Right atrium auricular region (tissue), 2 donors: ENCODE results near the gene PPCS. TPM values are rescaled to one million over a fixed set of nuclear protein-coding genes. Genes with fewer than 3 reads are reported as not detected.

ENCODE experiments used
- DNase-seq: peaks from one replicate; pipeline ENCODE4 v3.0.0-alpha.2; 2019; ENCODE audit warnings: low spot score
- H3K27ac ChIP-seq, 2 donors: fragments of 200-600 bp; sonication (generic); 1 replicate in 1 of 2; 2 replicates in 1 of 2; pipeline ENCODE4 v1.5.1; 2016 to 2019
- H3K27me3 ChIP-seq, 2 donors: fragments of 200-600 bp; sonication (generic); one replicate each; pipeline versions ENCODE4 v1.5.1 to v1.6.0; 2017 to 2019
- H3K36me3 ChIP-seq: fragments of 200-600 bp; sonication (generic); one replicate; pipeline ENCODE4 v1.5.1; 2016
- H3K4me1 ChIP-seq, 2 donors: fragments of 200-600 bp; sonication (generic); one replicate each; pipeline versions ENCODE4 v1.5.1 to v1.6.0; 2017 to 2019
- H3K4me3 ChIP-seq, 2 donors: fragments of 200-600 bp; sonication (generic); 1 replicate in 1 of 2; 2 replicates in 1 of 2; pipeline ENCODE4 v1.5.1; 2017 to 2019; ENCODE audit warnings: mild to moderate bottlenecking in 1 of 2, moderate library complexity in 1 of 2
- H3K9me3 ChIP-seq, 2 donors: fragments of 200-600 bp; sonication (generic); one replicate each; pipeline ENCODE4 v1.5.1; 2019
- CTCF ChIP-seq, 2 donors: fragments of 200-600 bp; sonication (generic); IDR thresholded peaks; one replicate each; pipeline ENCODE4 v1.5.1; 2019; ENCODE audit warnings: antibody characterized with exemption in 2 of 2
- total RNA-seq, 2 donors: library from RNA; depleted of rRNA; stranded (reverse); fragments of >200 nt; gene quantifications; one replicate each; pipeline ENCODE4 v1.1.0, GENCODE V29; 2016

Gene PPCS
- total RNA-seq, 2 donors from 2014 or later: 36.8 to 42.6 TPM

GRCh38 chr1:42429603-42430002 lies 26.7 kb upstream of the PPCS start:
- peaks cover 0 to 6% of the 10 kb centered on the region in 2 donors for H3K4me1 ChIP-seq
- no peak overlapping the region for H3K27ac ChIP-seq
- no peaks in the 10 kb centered on the region for H3K27me3 ChIP-seq
- H3K9me3 ChIP-seq: no peaks in the 10 kb centered on the region
- no peak for TF ChIP-seq CTCF (IDR thresholded peaks at IDR 0.05)
- no peak for DNase-seq
- H3K36me3 ChIP-seq: no peaks in the 10 kb centered on the region
- no peak overlapping the region for H3K4me3 ChIP-seq

GRCh38 chr1:42430286-42431135 lies 25.8 kb upstream of the PPCS start:
- Histone ChIP-seq H3K4me3 (no peak overlapping the region), H3K27me3 (no peaks in the 10 kb centered on the region), H3K36me3 (no peaks in the 10 kb centered on the region), H3K4me1 (peaks cover 0 to 6% of the 10 kb centered on the region in 2 donors), H3K27ac (no peak overlapping the region), H3K9me3 (no peaks in the 10 kb centered on the region)
- TF ChIP-seq CTCF (IDR thresholded peaks at IDR 0.05): no peak
- DNase-seq: no peak

- Histone ChIP-seq H3K27me3 (no peaks in the 10 kb centered on the region), H3K27ac (no peak overlapping the region), H3K4me1 (peaks cover 0 to 6% of the 10 kb centered on the region in 2 donors), H3K36me3 (no peaks in the 10 kb centered on the region), H3K4me3 (no peak overlapping the region), H3K9me3 (no peaks in the 10 kb centered on the region)
- no peak for TF ChIP-seq CTCF (IDR thresholded peaks at IDR 0.05)
- DNase-seq: no peak
These were observed 24.8 kb upstream of the PPCS start for GRCh38 chr1:42431514-42431913.

GRCh38 chr1:42432714-42433113 lies 23.6 kb upstream of the PPCS start:
- TF ChIP-seq CTCF (IDR thresholded peaks at IDR 0.05): no peak
- H3K9me3 ChIP-seq: no peaks in the 10 kb centered on the region
- DNase-seq: no peak
- H3K27ac ChIP-seq: no peak overlapping the region
- no peaks in the 10 kb centered on the region for H3K27me3 ChIP-seq
- no peaks in the 10 kb centered on the region for H3K36me3 ChIP-seq
- H3K4me1 ChIP-seq: peaks cover 0 to 6% of the 10 kb centered on the region in 2 donors
- no peak overlapping the region for H3K4me3 ChIP-seq

GRCh38 chr1:42433369-42433768 lies 23.0 kb upstream of the PPCS start:
- Histone ChIP-seq H3K27ac (no peak overlapping the region), H3K4me3 (no peak overlapping the region), H3K4me1 (peaks cover 0 to 6% of the 10 kb centered on the region in 2 donors), H3K9me3 (no peaks in the 10 kb centered on the region), H3K27me3 (no peaks in the 10 kb centered on the region), H3K36me3 (no peaks in the 10 kb centered on the region)
- TF ChIP-seq CTCF (IDR thresholded peaks at IDR 0.05): no peak
- no peak for DNase-seq
